ENCODE results near the gene PTH1R.

Gene PTH1R

GRCh38 chr3:46912986-46913385 is 35.5 kb downstream of the PTH1R start:
- no peak overlapping the region for H3K4me2 ChIP-seq
- no peak overlapping the region for H3K9ac ChIP-seq
- peaks cover 0 to 33% (median 0%) of the 10 kb centered on the region in 11 experiments; a peak in 7 of 22 replicates for H4K20me1 ChIP-seq
- no peak for TF ChIP-seq Cebpa-rat (IDR thresholded peaks at IDR 0.05)
- no peaks in the 10 kb centered on the region for H3K27me3 ChIP-seq
- H3K4me3 ChIP-seq: no peak overlapping the region
- H3K36me3 ChIP-seq: peaks cover 16 to 40% (median 28%) of the 10 kb centered on the region in 11 experiments
- H3K4me1 ChIP-seq: peaks cover 13 to 25% (median 23%) of the 10 kb centered on the region in 10 experiments; a peak in 19 of 20 replicates
- H3K27ac ChIP-seq: no peak overlapping the region
- H3K9me3 ChIP-seq (replicated peaks in 1 of 11): peaks cover 0 to 8% (median 4%) of the 10 kb centered on the region in 11 experiments; a peak in 16 of 22 replicates

GRCh38 chr3:46913644-46914043 is 36.1 kb downstream of the PTH1R start:
- Histone ChIP-seq H4K20me1 (peaks cover 0 to 33% (median 0%) of the 10 kb centered on the region in 11 experiments; a peak in 7 of 22 replicates), H3K27me3 (no peaks in the 10 kb centered on the region), H3K4me3 (no peak overlapping the region), H3K9ac (no peak overlapping the region), H3K4me2 (no peak overlapping the region), H3K4me1 (peaks cover 13 to 22% (median 18%) of the 10 kb centered on the region in 10 experiments; a peak in 19 of 20 replicates), H3K36me3 (peaks cover 23 to 47% (median 35%) of the 10 kb centered on the region in 11 experiments), H3K27ac (no peak overlapping the region), H3K9me3 (replicated peaks in 1 of 11) (peaks cover 0 to 14% (median 11%) of the 10 kb centered on the region in 11 experiments; a peak in 19 of 22 replicates)
- TF ChIP-seq Cebpa-rat (IDR thresholded peaks at IDR 0.05): no peak

GRCh38 chr3:46914849-46915248 is 37.3 kb downstream of the PTH1R start:
- no peak for TF ChIP-seq Cebpa-rat (IDR thresholded peaks at IDR 0.05)
- no peak overlapping the region for H3K9ac ChIP-seq
- H3K4me1 ChIP-seq: peaks cover 3 to 12% (median 7%) of the 10 kb centered on the region in 10 experiments; a peak in 19 of 20 replicates
- no peak overlapping the region for H3K27ac ChIP-seq
- no peak overlapping the region for H3K4me2 ChIP-seq
- peaks cover 0 to 24% (median 0%) of the 10 kb centered on the region in 11 experiments; a peak in 4 of 22 replicates for H4K20me1 ChIP-seq
- no peaks in the 10 kb centered on the region for H3K27me3 ChIP-seq
- H3K9me3 ChIP-seq (replicated peaks in 1 of 11): peaks cover 0 to 26% (median 23%) of the 10 kb centered on the region in 11 experiments; a peak in 19 of 22 replicates
- H3K36me3 ChIP-seq: peaks cover 35 to 59% (median 47%) of the 10 kb centered on the region in 11 experiments
- no peak overlapping the region for H3K4me3 ChIP-seq

GRCh38 chr3:46915297-46915822 is 37.8 kb downstream of the PTH1R start:
- Histone ChIP-seq H3K36me3 (peaks cover 40 to 64% (median 52%) of the 10 kb centered on the region in 11 experiments), H3K4me1 (peaks cover 0 to 8% (median 2%) of the 10 kb centered on the region in 10 experiments; a peak in 13 of 20 replicates), H4K20me1 (peaks cover 0 to 19% (median 0%) of the 10 kb centered on the region in 11 experiments; a peak in 4 of 22 replicates), H3K9ac (no peak overlapping the region), H3K9me3 (replicated peaks in 1 of 11) (peaks cover 0 to 29% (median 24%) of the 10 kb centered on the region in 11 experiments; a peak in 19 of 22 replicates), H3K4me3 (no peak overlapping the region), H3K4me2 (no peak overlapping the region), H3K27ac (no peak overlapping the region), H3K27me3 (no peaks in the 10 kb centered on the region)
- no peak for TF ChIP-seq Cebpa-rat (IDR thresholded peaks at IDR 0.05)

GRCh38 chr3:46916278-46916677 is 38.8 kb downstream of the PTH1R start:
- no peak for TF ChIP-seq Cebpa-rat (IDR thresholded peaks at IDR 0.05)
- Histone ChIP-seq H4K20me1 (peaks cover 0 to 22% (median 0%) of the 10 kb centered on the region in 11 experiments; a peak in 6 of 22 replicates), H3K9me3 (replicated peaks in 1 of 11) (peaks cover 0 to 36% (median 26%) of the 10 kb centered on the region in 11 experiments; a peak in 19 of 22 replicates), H3K4me3 (no peak overlapping the region), H3K4me2 (no peak overlapping the region), H3K9ac (no peak overlapping the region), H3K27me3 (no peaks in the 10 kb centered on the region), H3K36me3 (peaks cover 49 to 73% (median 61%) of the 10 kb centered on the region in 11 experiments), H3K4me1 (peaks cover 0 to 8% (median 0%) of the 10 kb centered on the region in 10 experiments; a peak in 1 of 20 replicates), H3K27ac (no peak overlapping the region)

GRCh38 chr3:46916799-46917198 is 39.3 kb downstream of the PTH1R start:
- no peak overlapping the region for H3K27ac ChIP-seq
- H3K4me3 ChIP-seq: no peak overlapping the region
- H4K20me1 ChIP-seq: peaks cover 0 to 22% (median 3%) of the 10 kb centered on the region in 11 experiments; a peak in 10 of 22 replicates
- H3K27me3 ChIP-seq: no peaks in the 10 kb centered on the region
- peaks cover 0 to 36% (median 26%) of the 10 kb centered on the region in 11 experiments; a peak in 19 of 22 replicates for H3K9me3 ChIP-seq (replicated peaks in 1 of 11)
- no peak overlapping the region for H3K9ac ChIP-seq
- no peak overlapping the region for H3K4me2 ChIP-seq
- TF ChIP-seq Cebpa-rat (IDR thresholded peaks at IDR 0.05): no peak
- H3K36me3 ChIP-seq: peaks cover 54 to 78% (median 66%) of the 10 kb centered on the region in 11 experiments
- peaks cover 0 to 8% (median 0%) of the 10 kb centered on the region in 10 experiments; a peak in 1 of 20 replicates for H3K4me1 ChIP-seq

GRCh38 chr3:46917257-46917656 is 39.7 kb downstream of the PTH1R start:
- H3K9me3 ChIP-seq (replicated peaks in 1 of 11): peaks cover 0 to 36% (median 26%) of the 10 kb centered on the region in 11 experiments; a peak in 19 of 22 replicates
- H3K4me2 ChIP-seq: no peak overlapping the region
- TF ChIP-seq Cebpa-rat (IDR thresholded peaks at IDR 0.05): no peak
- H3K4me3 ChIP-seq: no peak overlapping the region
- H3K9ac ChIP-seq: no peak overlapping the region
- peaks cover 0 to 26% (median 8%) of the 10 kb centered on the region in 11 experiments; a peak in 13 of 22 replicates for H4K20me1 ChIP-seq
- no peak overlapping the region for H3K27ac ChIP-seq
- no peaks in the 10 kb centered on the region for H3K27me3 ChIP-seq
- H3K36me3 ChIP-seq: peaks cover 59 to 83% (median 71%) of the 10 kb centered on the region in 11 experiments
- peaks cover 0 to 8% (median 0%) of the 10 kb centered on the region in 10 experiments; a peak in 1 of 20 replicates for H3K4me1 ChIP-seq

GRCh38 chr3:46918202-46918601 is 40.7 kb downstream of the PTH1R start:
- Histone ChIP-seq H3K36me3 (peaks cover 68 to 89% (median 80%) of the 10 kb centered on the region in 11 experiments), H3K4me1 (peaks cover 5 to 13% (median 6%) of the 10 kb centered on the region in 10 experiments; a peak in 18 of 20 replicates), H3K27ac (no peak overlapping the region), H3K27me3 (no peaks in the 10 kb centered on the region), H4K20me1 (peaks cover 4 to 36% (median 17%) of the 10 kb centered on the region in 11 experiments; a peak in 17 of 22 replicates), H3K4me3 (no peak overlapping the region), H3K9ac (no peak overlapping the region), H3K9me3 (replicated peaks in 1 of 11) (peaks cover 0 to 36% (median 26%) of the 10 kb centered on the region in 11 experiments; a peak in 19 of 22 replicates), H3K4me2 (no peak overlapping the region)
- no peak for TF ChIP-seq Cebpa-rat (IDR thresholded peaks at IDR 0.05)

- peaks cover 71 to 91% (median 84%) of the 10 kb centered on the region in 11 experiments for H3K36me3 ChIP-seq
- H3K9ac ChIP-seq: no peak overlapping the region
Measured at GRCh38 chr3:46918634-46919033, 41.1 kb downstream of the PTH1R start.

More at GRCh38 chr3:46918634-46919033, 41.1 kb downstream of the PTH1R start:
- H3K4me1 ChIP-seq: peaks cover 9 to 16% (median 11%) of the 10 kb centered on the region in 10 experiments; a peak in 19 of 20 replicates
- no peak overlapping the region for H3K27ac ChIP-seq
- H3K27me3 ChIP-seq: no peaks in the 10 kb centered on the region
- no peak overlapping the region for H3K4me2 ChIP-seq
- H3K9me3 ChIP-seq (replicated peaks in 1 of 11): peaks cover 0 to 36% (median 26%) of the 10 kb centered on the region in 11 experiments; a peak in 19 of 22 replicates
- TF ChIP-seq Cebpa-rat (IDR thresholded peaks at IDR 0.05): no peak
- no peak overlapping the region for H3K4me3 ChIP-seq
- H4K20me1 ChIP-seq: peaks cover 4 to 39% (median 21%) of the 10 kb centered on the region in 11 experiments; a peak in 17 of 22 replicates

Data from BLaER1 treated with 17β-estradiol and CSF1 and Interleukin-3, amounts not matched to agents 10 nM and 100 nM (cell line).